Gastroesophageal sphincter (tissue), 4 donors: Measurements from ENCODE around the gene MYLK4. TPM values are rescaled to one million over a fixed set of nuclear protein-coding genes. Genes with fewer than 3 reads are reported as not detected.

ENCODE experiments used
- ATAC-seq: fragments of 150-250 bp; one replicate; pipeline ENCODE4 v1.9.1; 2016; ENCODE audit warnings: mild to moderate bottlenecking, moderate library complexity
- H3K27ac ChIP-seq, 4 donors: fragments of 200-600 bp; sonication (generic) in 3 of 4; 1 replicate in 3 of 4; 2 replicates in 1 of 4; pipeline ENCODE4 v1.5.1; 2016 to 2019
- H3K27me3 ChIP-seq: fragments of 200-600 bp; sonication (generic); one replicate; pipeline ENCODE4 v1.5.1; 2019
- H3K36me3 ChIP-seq, 2 donors: fragments of 200-600 bp; sonication (generic); one replicate each; pipeline ENCODE4 v1.5.1; 2019; ENCODE audit warnings: control low read depth in 1 of 2
- H3K4me1 ChIP-seq, 3 donors: fragments of 200-600 bp; sonication (generic); 1 replicate in 2 of 3; 2 replicates in 1 of 3; pipeline ENCODE4 v1.5.1; 2016 to 2019; ENCODE audit warnings: control low read depth in 2 of 3
- H3K4me3 ChIP-seq, 2 donors: fragments of 200-600 bp; sonication (generic); one replicate each; pipeline ENCODE4 v1.5.1; 2019; ENCODE audit warnings: mild to moderate bottlenecking in 1 of 2, moderate library complexity in 1 of 2
- H3K9me3 ChIP-seq, 3 donors: fragments of 200-600 bp; sonication (generic); one replicate each; pipeline ENCODE4 v1.5.1; 2017 to 2019; ENCODE audit warnings: control low read depth in 2 of 3
- EP300 ChIP-seq: sonication (generic); formaldehyde crosslinking; IDR thresholded peaks from one replicate; pipeline ENCODE4 v1.6.1; 2017; ENCODE audit warnings: antibody characterized with exemption, mild to moderate bottlenecking
- POLR2A ChIP-seq, 2 donors: fragments of 450-650 bp; IDR thresholded peaks; one replicate each; pipeline ENCODE4 v1.6.1; 2017; ENCODE audit warnings: antibody characterized with exemption in 2 of 2, mild to moderate bottlenecking in 2 of 2, moderate library complexity in 1 of 2
- POLR2AphosphoS5 ChIP-seq: sonication (generic); formaldehyde crosslinking; IDR thresholded peaks from one replicate; pipeline ENCODE4 v1.6.1; 2017; ENCODE audit warnings: antibody characterized with exemption
- WGBS, 2 donors: methylation state at CpG; one replicate each; pipeline ENCODE4 v1.1.5; 2018; ENCODE audit warnings: low coverage in 1 of 2; 5-methylcytosine and 5-hydroxymethylcytosine counted together
- total RNA-seq, 4 donors: library from RNA; depleted of rRNA; stranded (reverse); fragments of >200 nt; gene quantifications; one replicate each; pipeline ENCODE4 v1.1.0, GENCODE V29; 2016
- TF ChIP-seq, protein P1 (sequence below), 4 experiments: fragments of 200-600 bp in 2 of 4; fragments of 450-650 bp in 2 of 4; sonication (generic) in 1 of 4; IDR thresholded peaks; one replicate each; pipeline ENCODE4 v1.5.1; 2017 to 2019; ENCODE audit warnings: antibody characterized with exemption in 4 of 4, mild to moderate bottlenecking in 2 of 4, moderate library complexity in 2 of 4

Gene MYLK4
- total RNA-seq, 4 donors from 2014 or later: 0.31 to 1.2 (median 0.56) TPM

DNA sequence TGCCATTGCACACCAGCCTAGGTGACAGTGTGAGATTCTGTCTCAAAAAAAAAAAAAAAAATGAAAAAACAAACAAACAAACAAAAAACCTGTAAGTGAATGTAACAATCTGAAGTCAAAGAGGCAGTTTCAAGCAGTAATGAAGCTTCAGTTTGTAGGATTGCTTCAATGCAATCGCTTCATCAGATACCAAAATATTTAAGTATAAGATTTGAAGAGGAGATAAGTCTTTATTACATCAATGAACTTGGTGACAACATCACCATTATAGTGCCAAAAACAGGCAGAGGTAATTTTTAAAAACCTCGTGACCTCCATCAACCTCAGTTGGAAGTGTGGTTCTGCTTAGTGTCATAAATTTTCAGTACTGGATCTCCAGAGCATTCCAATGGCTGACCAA, 74.7 kb downstream of the MYLK4 start:
- Histone ChIP-seq H3K4me1 (no peaks in the 10 kb centered on the region), H3K36me3 (no peaks in the 10 kb centered on the region), H3K27ac (no peak overlapping the region), H3K27me3 (no peaks in the 10 kb centered on the region), H3K9me3 (no peaks in the 10 kb centered on the region), H3K4me3 (no peak overlapping the region)
- TF ChIP-seq EP300 (no peak), POLR2A (IDR thresholded peaks at IDR 0.05) (no peak), POLR2AphosphoS5 (no peak)
- TF ChIP-seq, protein P1, sequence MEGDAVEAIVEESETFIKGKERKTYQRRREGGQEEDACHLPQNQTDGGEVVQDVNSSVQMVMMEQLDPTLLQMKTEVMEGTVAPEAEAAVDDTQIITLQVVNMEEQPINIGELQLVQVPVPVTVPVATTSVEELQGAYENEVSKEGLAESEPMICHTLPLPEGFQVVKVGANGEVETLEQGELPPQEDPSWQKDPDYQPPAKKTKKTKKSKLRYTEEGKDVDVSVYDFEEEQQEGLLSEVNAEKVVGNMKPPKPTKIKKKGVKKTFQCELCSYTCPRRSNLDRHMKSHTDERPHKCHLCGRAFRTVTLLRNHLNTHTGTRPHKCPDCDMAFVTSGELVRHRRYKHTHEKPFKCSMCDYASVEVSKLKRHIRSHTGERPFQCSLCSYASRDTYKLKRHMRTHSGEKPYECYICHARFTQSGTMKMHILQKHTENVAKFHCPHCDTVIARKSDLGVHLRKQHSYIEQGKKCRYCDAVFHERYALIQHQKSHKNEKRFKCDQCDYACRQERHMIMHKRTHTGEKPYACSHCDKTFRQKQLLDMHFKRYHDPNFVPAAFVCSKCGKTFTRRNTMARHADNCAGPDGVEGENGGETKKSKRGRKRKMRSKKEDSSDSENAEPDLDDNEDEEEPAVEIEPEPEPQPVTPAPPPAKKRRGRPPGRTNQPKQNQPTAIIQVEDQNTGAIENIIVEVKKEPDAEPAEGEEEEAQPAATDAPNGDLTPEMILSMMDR (IDR thresholded peaks at IDR 0.05): no peak
- ATAC-seq: no peak
- WGBS, 2 donors: 84 to 94% methylated on average over 2 of the region's 2 CpGs

DNA sequence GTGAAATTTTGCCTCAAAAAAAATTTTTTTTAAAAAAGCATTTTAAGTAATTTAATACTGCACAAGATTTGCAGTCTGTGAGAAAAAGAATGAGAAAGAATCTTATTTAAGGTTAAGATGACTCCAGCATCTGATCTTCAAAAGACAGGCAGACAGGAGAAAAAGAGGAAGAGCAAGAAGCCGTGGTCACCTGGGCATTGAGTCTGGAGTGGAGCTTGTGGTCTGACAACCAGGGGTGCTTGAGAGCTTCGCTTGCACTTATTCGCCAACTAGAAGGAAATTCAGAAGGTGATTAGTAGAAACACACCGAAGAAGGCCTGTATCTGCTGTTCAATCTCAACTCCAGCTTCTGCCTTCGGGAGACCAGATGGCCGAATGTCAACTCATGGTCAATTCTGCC, 75.9 kb downstream of the MYLK4 start:
- TF ChIP-seq POLR2A (IDR thresholded peaks at IDR 0.05) (no peak), EP300 (no peak), POLR2AphosphoS5 (no peak)
- TF ChIP-seq, protein P1 (IDR thresholded peaks at IDR 0.05): no peak
- H3K27me3 ChIP-seq: no peaks in the 10 kb centered on the region
- H3K9me3 ChIP-seq: no peaks in the 10 kb centered on the region
- H3K4me3 ChIP-seq: no peak overlapping the region
- ATAC-seq: no peak
- WGBS, 2 donors: 89 to 92% methylated on average over 3 to 6 of the region's 6 CpGs
- no peaks in the 10 kb centered on the region for H3K4me1 ChIP-seq
- no peaks in the 10 kb centered on the region for H3K36me3 ChIP-seq
- H3K27ac ChIP-seq: no peak overlapping the region

DNA sequence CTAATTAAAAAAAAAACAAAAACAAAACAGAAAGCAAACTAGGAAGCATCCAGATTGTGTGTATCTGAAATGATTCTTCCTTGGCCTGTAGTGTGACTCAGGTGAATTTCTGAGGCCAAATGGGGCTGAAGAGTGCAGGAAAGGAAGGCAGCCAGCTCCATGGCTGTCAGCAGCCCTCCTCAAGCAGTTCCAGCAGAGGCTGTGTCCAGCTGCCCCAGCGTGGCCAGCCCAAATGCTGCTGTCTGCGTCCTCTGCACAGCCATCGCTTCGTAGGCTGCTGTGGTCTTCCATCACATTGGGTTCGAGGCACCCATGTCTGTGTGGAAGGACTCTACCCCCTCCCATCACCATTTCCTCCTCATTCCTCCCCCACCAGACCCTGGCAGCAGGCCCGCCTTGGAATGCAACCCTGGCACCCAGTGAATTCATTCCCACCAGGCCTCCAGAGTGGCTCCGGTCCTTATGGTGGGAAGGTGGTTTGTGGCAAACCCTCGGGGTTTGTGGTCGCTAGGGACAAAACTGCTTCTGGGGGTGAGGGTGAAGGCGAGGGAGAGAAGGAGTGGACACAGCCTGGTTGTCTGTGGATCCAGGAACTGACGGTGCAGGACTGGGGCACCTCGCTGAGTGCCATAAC, 81.5 kb downstream of the MYLK4 start:
- TF ChIP-seq POLR2AphosphoS5: no peak
- TF ChIP-seq, protein P1 (IDR thresholded peaks at IDR 0.05): no peak
- no peak for TF ChIP-seq EP300
- no peak for TF ChIP-seq POLR2A (IDR thresholded peaks at IDR 0.05)
- ATAC-seq: no peak
- WGBS, 2 donors: 60 to 86% methylated on average over 1 to 8 of the region's 12 CpGs
- Histone ChIP-seq H3K9me3 (no peaks in the 10 kb centered on the region), H3K4me1 (peaks cover 0 to 8% (median 0%) of the 10 kb centered on the region in 3 donors), H3K36me3 (no peaks in the 10 kb centered on the region), H3K27me3 (no peaks in the 10 kb centered on the region), H3K4me3 (no peak overlapping the region), H3K27ac (no peak overlapping the region)

DNA sequence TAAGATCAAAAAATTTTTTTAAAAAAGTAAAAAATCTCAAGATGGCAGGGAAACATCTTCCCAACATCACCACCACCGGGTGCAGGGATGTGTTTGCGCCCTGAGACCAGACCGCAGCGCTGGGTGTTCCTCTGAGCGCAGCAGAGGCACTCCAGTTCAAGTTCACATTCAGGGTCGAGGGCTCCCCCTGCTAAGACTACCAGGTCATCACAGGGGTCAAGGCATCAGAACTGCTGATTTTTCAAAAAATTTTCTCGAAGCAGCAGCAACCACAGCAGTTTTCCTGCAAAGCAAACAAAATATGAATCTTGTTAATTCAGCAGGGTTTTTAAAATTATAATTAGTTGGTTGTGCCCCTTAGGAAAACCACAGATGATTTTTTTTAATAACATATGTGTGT, 83.1 kb downstream of the MYLK4 start:
- no peaks in the 10 kb centered on the region for H3K9me3 ChIP-seq

DNA sequence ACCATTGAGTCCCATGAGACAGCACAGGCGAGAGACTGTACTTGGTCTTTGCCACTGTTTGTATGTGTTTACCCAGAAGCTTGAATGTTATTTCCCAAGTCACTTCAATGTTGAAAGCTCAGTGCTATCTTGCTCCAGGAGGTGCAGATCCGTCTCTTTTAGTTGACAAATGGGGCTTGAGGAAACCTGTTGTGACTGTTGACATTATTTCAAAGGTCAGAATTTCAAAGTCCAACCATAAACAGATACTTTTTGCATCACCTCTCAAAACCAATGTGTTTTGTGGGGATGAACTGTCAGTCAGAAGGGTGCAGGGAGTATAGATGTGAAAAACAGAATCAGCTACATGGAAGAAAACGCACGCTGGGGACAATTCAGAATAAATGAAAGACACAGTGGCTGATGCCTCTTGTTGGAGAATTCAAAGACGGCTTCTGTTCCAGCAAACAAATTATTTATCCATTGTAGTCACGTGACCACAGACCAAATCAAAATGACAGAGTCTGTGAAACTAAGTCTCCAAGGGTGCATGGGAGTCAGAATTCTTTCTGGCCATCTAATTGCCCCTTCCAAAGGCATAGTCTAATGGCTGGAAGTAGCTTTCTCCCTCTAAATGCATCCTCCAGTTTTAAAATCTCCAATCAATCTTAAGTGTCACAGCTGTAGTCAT, 83.7 kb downstream of the MYLK4 start:
- WGBS, 2 donors: 89 to 100% methylated on average over 4 to 6 of the region's 6 CpGs
- Histone ChIP-seq H3K27ac (no peak overlapping the region), H3K27me3 (no peaks in the 10 kb centered on the region), H3K4me1 (peaks cover 0 to 8% (median 0%) of the 10 kb centered on the region in 3 donors), H3K4me3 (no peak overlapping the region), H3K9me3 (no peaks in the 10 kb centered on the region), H3K36me3 (no peaks in the 10 kb centered on the region)
- no peak for TF ChIP-seq POLR2A (IDR thresholded peaks at IDR 0.05)
- TF ChIP-seq EP300: no peak
- no peak for TF ChIP-seq POLR2AphosphoS5
- TF ChIP-seq, protein P1 (IDR thresholded peaks at IDR 0.05): no peak
- no peak for ATAC-seq

More for the DNA sequence above, 83.1 kb downstream of the MYLK4 start:
- peaks cover 0 to 8% (median 0%) of the 10 kb centered on the region in 3 donors for H3K4me1 ChIP-seq
- no peaks in the 10 kb centered on the region for H3K27me3 ChIP-seq
- H3K36me3 ChIP-seq: no peaks in the 10 kb centered on the region
- no peak overlapping the region for H3K4me3 ChIP-seq
- ATAC-seq: no peak
- no peak overlapping the region for H3K27ac ChIP-seq
- TF ChIP-seq EP300 (no peak), POLR2AphosphoS5 (no peak)
- WGBS, 2 donors: 54 to 89% methylated on average over 4 to 7 of the region's 7 CpGs
